ENCODE results near the gene PVALB.

The PVALB gene, protein sequence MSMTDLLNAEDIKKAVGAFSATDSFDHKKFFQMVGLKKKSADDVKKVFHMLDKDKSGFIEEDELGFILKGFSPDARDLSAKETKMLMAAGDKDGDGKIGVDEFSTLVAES

DNA sequence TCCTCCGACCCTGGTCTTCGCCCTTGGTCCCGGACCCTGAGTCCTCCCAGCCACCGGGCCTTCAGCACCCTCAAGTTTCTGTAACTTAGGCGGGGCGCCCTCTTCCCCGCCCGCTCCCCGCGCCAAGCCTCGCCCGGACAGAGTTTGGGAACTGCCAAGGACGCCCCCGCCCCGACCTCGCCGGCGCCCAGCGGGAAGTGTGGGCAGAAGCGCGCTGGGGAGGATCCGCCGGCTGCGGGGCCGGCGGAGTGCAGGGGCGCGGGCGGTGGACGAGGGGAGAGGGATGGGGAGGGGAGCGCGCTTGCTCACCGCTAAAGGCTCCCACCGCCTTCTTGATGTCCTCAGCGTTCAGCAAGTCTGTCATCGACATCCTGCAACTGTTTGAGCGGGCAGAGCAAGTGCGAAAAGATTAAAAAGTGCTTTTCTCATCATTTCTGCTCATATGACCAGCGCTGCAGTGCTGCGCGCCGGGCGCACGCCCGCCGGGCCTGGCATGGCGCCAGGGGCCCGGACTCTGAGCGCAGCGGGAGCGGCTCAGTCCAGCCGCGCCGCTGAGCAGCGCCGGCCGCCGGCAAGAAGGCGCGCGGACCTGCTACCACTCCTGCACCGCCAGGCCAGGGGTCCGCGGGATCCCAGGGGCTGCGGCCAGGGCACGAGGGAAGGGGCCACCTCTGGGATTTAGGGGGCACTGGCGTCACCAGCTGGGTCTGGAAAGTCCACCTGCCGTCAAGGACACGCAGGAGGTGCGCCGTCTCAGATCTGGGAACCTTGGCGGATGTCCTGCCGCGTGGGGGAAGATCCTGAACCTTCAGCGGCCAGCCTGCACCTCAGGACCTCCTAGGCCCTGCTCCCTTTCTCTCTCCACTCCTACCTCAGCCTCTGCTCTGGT, at the start of gene PVALB:
PVALB (minus strand) TSS at position 400 of the 889 bp plus-strand sequence; CDS start at position 370, 30 bp downstream.
- FAIRE-seq: no peak

DNA sequence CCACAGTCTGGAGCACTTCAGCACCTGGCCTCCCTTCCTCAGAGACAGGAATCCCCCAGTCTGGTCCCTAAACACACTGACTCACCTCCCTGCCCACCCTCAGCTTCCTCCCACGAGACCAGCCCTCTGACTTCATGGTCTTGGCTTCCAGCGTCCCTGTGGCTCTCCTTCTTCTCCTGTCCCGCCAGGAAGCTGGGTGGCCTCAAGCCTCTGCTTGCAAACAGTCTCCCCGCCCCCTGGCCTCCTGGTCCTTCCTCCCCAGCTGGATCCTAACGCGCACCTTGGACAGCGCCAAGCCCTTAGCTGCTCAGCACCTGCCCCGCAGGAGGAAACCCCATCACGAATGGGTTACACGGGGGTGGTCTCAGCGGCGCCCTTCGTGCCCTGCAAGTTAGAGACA, 48.5 kb upstream of the PVALB start:
- no peak for FAIRE-seq

DNA sequence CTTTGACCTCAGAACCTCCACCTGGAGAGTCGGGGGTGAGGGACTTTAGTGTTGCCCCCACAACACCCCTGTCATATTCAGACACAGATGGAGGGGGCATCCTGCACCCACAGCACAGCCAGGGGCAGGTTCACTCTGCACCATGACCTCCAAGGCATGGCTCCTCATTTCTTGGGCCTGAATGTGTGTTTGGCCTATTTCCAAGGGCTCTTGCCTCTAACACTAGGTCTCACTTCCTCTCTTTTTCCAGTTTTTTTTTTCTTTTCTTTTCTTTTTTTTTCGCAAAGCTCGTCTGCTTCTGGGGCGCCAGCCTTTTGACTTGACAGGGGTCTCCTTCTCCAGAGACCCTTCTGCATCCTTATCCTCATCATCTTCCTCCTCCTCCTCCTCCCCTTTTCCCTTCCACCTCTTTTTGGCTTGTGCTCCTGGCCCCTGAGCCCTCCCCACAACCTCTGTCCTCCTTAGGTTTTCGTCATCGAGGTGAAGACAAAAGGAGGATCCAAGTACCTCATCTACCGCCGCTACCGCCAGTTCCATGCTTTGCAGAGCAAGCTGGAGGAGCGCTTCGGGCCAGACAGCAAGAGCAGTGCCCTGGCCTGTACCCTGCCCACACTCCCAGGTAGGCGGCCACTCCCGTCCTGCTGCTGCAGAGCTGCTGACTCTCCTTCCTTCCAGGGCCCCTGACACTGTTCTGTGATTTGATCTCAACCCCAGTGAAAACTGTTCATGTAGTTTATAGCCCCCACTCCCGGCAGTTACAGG, 47.8 kb upstream of the PVALB start:
- FAIRE-seq: no peak

DNA sequence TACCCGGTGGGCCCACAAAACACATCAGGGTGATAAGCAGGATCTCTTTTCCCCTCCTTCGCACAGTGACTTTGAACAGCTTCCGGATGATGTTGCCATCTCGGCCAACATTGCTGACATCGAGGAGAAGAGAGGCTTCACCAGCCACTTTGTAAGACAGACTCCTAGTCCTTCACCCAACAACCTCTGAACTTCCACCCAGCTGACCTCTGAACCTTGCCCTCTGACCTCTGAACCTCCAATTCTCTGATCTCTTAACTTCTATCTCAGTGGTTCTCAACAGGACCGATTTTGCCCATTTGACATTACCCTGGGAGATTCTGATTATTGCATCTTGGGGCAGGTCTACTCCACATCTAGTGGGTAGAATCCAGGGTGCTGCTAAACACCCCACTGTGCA, 47.1 kb upstream of the PVALB start:
- FAIRE-seq: no peak

DNA sequence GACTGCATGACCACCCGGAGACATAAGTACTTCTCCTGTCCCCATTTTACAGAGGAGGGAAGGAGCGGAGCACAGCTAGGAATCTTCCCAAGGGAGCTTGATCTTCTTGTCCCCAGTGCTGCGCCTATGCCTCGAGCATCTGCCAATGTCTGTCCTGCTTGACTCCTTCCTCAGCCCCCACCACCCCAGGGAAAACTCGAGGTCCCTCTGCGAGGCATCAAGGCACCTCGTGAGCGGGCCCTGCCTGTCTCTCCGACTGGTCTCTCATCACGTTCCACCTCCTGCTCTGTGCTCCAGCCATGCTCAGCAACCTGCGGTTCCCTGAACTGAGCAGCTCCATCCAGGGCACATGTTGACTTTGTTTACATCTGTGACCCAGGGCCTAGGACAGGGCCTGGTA, 46.4 kb upstream of the PVALB start:
- FAIRE-seq: no peak

DNA sequence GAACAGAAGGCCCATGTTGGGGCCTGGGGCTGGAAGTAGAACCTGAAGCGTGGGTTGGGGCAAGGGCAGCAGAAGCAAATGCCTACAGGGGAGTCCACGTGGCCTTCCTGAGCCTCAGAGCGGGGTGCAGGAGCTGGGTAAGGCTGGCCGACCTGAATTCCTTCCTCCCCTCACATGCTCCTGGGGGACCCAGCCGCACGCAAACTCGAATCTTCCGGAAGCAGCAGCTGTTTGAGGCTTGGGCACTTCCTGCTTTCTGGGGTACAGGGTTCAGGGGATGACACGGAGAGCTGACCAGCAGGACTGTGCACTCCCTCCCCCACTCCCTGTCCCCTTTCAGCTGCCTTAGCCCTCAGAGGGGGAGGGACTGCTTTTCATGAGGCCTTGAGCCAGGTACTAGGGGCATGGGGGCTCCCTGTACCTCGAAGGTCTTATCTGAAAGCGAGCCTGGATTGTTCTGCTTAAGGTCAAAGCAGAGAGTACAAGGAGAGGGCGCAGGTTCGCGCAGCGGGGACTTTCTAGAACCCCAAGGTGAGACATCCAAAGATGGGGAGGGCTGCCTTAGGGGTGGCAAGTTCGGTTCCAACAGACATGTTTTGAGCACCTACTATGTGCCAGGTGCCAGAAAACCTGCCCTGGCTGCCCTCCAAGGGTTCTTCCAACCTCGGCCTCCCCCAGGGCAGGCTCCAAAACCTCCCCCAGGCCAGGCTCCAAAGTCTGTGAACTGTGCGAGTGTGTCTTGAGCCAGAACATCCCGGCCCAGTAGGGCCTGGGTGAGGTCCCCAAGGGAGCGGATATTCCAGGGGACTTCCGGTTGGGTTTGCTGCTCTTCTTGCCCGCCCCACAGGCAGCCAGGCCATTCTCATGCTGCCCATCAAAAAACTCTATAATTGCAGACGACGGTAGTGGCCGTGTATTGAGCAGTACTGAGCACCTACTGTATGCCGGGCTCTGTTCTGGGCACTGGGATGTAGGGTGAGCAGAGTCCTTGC, 45.7 kb upstream of the PVALB start:
- FAIRE-seq: no peak

DNA sequence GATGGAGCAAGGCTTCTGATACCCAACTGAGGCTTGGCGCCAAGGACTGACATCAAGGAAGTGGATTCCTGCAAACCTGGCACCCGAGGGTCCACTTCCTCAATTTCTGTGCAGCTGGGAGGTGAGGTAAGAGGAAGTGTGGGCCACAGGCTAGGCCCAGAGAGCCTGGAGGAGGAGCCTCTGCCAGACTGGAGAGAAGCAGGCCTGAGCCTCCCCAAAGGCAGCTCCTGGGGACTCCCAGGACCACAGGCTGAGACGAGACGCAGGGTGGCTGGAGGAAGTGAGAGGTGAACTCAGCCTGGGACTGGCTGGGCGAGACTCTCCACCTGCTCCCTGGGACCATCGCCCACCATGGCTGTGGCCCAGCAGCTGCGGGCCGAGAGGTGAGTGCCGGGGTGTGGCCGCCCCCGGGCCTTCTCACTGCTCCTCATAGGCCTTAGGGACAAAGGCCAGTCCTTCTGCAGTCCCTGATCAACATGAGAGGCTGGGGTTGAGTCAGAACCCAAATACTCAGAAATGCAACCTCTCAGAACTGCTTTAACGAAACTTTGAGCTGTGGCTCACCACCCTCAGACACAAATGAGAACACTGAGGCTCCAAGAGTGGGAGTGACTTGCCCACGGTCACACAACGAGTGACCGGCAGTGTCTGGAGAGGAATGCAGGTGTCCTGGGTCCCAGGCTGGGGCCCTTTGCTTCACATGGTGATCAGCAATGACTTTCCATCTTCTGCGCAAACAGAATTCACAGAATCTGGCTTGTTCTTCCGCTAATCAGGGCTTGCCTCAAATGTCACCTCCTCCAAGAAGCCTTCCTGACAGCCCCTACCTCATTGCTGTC, 44.2 kb upstream of the PVALB start, which contains the start of gene NCF4:
NCF4 (plus strand) TSS at position 186 of the 839 bp plus-strand sequence; CDS start at position 352, 166 bp downstream.
- FAIRE-seq: no peak

DNA sequence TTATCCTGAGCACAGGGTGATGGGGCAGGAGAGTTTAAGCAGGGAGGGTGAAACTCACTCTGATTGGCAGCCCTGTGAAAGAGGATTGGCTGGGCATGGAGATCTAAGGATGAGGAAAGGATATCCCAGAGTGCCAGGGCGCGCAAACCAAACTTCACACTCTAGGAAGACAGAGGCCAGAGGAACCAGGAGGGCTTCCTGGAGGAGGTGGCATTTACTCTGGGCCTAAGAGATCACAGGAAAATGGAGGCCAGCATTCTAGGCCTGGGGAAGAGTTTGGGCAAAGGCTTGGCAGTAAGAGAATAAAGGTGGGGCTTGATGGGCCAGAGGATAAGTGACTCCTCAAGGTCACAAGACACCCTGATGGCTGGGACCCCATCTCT, 43.6 kb upstream of the PVALB start:
- no peak for FAIRE-seq

DNA sequence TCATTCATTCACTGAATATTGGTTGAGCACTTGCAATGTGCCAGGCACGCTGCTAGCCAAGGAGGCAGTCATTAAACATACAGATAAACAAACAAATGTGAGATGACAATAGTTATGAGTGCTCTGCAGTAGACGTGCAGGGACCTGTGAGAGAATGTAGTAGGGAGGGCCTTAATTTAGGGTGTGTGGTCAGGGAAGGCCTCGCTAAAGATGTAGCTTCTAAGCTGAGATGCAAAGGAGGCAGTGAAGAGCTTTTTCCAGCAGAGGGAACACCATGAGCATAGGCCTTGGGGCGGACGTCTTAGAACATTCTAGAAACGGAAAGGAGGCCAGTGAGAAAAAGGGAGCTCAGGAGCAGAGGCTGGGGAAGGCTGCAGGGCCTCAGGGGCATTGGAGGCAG, 43.2 kb upstream of the PVALB start:
- no peak for FAIRE-seq

DNA sequence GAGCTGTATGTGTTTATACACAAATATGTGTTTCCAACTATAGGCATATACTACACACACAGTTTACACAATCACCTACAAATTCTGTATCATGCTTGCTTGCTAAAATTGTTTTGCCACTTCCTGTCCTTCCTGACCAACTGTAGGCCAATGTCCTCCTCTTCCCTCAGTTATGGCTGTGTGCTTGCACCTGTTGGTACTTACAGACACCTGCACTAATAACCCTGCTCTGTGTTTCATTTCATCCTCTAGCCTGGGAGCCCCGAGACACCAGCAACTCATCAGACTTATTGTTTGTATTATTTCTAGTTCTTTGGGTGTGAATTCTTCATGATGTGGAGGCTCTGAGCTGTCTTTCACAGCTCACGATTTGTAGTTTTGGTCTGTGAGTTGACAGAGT, 42.1 kb upstream of the PVALB start:
- FAIRE-seq: no peak

DNA sequence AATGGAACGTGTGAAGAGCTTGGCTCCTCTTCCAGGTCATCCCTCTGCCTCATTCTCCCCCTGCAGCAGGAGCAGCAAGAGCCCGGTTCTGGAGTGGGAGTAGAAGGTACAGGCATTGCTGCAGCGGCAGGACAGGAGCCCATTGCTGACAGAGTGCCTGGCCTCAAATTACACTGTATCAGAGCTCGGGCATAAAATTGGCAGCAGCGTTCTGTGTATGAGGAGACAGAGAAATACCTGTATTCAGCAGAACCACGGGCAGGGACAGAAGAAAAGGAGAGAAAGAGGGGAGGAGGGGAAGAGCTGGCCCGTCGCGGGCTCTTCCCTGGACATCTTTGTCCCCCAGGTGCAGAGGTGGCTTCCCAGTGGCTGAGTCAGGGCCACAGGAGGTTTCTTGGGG, 41.3 kb upstream of the PVALB start:
- no peak for FAIRE-seq

DNA sequence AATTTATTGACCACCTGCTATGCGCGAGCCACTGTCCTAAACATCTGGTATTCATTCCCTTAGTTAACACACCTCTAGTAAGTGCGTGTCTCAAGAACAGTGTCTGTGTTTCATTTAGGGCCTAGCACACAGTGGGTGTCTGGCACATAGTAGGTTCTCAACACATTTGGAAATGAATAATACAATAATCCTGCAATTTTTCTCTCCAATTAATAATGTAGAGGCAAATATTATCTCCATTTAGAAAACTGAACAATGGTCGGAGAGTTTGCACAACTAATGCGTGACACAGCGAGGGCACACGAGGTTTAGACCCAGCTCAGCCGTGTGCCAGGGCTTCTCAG, 39.9 kb upstream of the PVALB start:
- no peak for FAIRE-seq

DNA sequence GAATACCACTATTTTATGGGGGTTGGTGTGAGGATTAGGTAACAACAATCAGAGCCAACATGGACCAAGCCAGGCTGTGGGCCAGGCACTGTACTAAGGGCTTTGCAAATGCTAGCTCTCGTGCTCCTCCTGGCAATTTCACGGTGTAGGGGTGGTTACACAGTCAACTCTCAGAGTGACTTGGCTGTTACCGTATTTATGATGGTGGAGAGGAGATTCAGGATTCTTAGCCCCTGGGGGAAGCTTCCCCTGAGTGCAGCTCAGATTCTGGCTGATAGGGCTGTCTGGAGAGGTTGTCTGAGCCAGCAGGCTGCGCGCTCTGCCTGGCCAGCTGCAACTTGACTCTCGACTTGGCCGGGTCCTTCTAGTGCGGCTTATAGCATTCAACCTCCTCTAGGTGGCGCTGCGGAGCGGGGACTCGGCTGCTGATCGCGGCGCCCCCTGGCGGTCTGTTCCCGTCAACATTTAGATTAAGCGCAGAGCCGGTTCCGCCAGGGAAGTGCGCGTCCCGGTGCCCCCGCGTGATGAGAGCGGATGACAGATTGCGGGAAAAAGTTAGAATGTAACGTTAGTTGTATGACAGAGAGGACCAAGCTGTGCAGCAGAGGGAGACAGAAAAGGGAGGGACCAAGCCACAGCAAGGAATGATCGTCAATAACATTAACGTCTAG, 39.4 kb upstream of the PVALB start:
- no peak for FAIRE-seq

DNA sequence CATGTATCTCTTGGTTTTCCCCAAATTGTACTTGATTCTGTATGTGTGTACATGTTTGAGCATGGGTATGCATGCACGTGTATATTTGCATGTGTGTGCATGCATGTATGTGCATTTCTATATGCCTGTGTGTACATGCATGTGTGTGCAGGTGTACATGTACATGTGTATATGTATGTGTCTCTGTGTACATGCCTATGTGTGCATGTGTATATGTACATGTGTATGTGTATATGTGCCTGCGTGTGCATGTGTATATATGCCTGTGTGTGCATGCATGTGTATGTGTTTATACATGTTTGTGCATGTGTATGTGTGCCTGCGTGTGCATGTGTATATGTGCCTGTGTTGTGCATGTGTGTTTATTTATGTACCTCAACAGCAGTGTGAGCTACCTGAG, 38.6 kb upstream of the PVALB start:
- no peak for FAIRE-seq

DNA sequence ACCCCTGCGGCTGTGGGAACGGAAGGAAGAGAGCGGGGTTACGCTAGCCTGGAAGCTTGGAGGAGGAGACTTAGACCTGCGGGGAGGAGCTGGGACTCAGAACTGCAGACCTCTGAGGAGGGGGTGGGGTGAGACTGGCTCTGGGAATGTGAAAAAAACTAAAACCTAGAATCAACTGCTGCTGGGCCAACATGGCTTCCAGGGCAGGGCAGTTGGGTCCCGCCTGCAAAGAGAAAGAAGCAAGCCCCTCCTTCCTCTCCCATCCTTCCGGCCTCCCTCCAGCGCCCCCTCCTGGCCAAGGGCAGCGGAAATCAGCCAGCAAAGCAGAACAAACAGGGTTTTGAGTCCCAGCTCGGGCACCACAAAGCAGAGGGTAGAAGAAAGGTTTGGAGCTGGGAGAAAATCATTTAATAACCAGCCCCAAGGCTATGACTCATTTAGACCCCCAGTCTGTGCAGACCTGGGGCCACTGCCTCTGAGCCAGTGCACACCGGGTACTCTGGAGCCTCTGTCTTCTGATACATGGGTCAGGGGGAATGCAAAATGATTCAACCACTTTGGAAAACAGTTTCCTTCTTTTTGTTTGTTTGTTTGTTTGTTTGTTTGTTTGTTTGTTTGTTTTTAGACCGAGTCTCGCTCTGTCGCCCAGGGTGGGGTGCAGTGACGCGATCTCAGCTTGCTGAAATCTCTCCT, 36.7 kb upstream of the PVALB start:
- FAIRE-seq: no peak

DNA sequence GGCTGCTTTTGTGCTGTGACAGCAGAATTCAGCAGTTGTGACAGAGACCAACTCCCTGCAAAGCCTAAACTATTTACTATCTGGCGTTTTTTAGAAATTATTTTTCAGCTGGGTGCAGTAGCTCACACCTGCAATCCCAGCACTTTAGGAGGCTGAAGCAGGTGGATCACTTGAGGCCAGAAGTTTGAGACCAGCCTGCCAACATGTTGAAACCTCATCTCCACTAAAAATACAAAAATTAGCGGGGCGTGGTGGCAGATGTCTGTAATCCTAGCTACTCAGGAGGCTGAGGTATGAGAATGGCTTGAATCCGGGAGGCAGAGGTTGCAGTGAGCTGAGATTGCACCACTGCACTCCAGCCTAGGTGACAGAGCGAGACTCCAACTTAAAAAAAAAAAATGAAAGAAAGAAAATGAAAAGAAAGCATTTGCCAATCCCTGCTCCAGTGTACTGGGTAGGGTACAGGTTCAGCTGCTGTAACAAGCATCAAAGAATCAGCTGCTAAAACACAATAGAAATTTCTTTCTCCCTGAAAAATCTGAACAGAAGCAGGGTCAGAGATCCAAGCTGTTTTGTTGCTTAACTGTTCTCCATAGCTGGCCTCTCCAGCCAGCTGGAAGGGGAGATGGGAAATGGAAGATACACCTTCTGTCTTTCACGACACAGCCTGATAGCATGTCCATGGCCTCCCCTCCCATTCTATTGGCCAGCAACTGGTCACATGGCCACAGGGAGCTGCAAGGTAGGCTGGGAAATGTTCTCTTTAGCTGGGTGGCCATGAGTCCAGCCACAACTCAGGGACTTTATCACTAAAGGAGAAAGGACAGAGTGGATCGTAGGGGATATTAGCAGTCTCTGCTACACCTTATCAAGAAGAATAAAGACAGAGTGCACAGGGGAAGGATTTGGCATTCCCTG, 35.5 kb upstream of the PVALB start:
- no peak for FAIRE-seq

DNA sequence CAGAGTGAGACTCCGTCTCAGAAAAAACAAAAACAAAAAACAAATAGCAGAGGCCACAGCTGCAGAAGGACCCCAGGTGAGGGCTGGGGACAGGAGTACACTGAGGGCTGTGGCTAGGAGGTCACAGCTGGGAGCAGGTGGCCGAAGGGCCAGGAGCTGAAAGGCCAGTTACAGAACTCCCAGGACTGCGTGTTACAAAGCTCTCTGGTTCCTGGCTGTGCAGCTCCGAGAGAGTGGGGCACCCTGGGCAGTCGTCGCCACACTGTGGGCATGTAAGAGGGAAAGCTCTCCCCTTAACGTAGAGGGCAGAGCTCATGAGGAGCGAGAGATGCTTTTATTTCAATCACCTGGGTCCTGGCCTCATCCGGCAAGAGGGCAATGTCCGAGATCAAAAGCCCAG, 33.8 kb upstream of the PVALB start:
- FAIRE-seq: no peak

DNA sequence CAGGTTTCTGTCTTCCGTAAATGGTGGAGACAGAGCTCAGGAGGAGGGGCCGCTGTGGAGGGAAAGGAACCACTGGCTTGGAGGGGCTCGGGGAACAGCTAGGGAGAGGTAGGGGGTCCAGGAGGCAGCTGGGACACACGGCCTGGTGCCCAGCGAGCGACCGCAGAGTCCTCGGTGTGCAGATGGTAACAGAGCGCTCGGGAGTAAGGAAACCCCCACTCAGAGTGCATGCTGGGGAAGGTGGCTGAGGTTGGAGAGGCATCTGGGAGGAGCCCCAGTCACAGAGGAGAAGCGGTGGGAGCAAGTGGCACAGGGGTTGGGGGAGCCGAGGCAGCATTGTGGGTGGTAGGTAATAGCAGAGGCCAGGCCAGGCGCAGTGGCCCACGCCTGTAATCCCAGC, 33.2 kb upstream of the PVALB start:
- FAIRE-seq: no peak

DNA sequence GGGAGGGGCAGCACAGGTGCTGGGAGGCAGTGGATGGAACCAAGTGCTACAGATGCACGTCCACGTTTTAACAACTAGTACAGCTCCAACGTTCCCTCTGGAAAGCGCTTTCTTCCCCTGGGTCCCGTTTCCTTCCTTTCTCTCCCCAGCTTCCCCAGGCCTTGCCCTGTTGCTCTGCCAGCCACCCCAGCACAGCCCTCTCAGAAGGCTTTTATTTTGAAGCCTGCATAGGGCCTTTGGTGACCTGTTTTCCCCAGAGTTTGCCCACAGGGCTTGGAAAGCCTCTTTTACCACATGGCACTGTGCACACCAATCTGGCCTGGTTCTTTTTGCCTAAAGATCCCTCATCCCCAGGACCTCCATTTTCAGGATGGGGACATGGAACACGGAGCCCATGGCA, 30.1 kb upstream of the PVALB start:
- no peak for FAIRE-seq
